Stimulated activated CD8-positive, alpha-beta memory T cell treated with anti-CD3 and anti-CD28 coated beads, Interleukin-4, amount 100 ng/mL, for 24 hours (primary cell): ENCODE data around the gene NKX2-1.
"Not testable (repeated sequence)": the region's sequence is repeated elsewhere in the genome, so short reads cannot be mapped to it uniquely, and the experiment has no call there.

Source experiments
- DNase-seq: peaks from one replicate; pipeline ENCODE4 v3.0.0-alpha.2; 2020; ENCODE audit warnings: low read depth

NKX2-1 gene

DNA sequence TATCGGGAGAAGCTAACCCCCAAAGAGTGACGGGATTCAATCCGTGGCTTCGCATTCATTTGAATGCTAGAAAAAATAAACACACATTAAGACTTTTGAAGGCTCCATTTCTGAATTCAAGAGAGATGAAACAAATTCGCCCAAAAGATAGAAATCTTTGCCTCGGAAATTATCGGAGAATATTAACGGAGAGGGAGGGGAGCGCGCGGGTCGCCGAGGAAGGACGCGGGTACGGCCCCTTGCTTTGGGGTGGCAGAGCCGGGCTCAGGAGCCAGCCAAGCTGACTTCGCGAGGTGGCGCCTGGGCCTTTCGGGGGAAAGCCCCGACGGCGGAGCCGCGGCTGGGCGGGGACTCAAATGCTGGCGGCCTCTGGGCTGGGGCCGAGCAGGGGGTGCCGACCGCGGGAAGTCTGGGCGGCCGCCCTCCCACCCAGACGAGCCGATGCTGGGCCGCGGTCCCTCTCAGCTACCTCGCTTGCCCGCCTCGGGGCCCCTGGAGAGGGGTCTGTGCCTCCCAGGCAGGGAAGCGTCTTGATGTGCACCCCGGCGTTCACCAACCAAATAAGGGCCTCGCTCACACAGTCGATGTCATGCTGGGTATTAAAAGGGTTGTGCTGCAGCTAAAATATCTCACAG is 14.7 kb downstream of the NKX2-1 start:
- no peak for DNase-seq

DNA sequence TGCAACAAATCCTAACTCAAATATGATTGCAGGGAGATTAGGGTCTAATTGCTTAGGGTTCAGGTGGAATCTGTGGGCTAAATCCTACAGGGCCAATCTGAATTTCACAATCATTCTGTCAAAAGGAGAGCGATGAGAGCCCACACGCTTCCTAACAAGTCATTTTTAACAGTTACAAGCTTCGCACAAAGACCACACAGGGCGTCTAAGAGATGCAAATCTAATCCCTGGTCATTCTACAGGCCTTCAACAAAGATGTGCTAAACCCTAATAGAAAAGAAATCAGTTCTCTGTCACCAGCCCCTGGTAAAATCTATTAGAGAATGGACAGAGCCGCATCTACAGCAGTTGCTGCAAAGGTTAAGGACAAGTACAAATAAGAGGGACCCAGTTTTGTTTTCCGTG is 15.3 kb downstream of the NKX2-1 start:
- no peak for DNase-seq

DNA sequence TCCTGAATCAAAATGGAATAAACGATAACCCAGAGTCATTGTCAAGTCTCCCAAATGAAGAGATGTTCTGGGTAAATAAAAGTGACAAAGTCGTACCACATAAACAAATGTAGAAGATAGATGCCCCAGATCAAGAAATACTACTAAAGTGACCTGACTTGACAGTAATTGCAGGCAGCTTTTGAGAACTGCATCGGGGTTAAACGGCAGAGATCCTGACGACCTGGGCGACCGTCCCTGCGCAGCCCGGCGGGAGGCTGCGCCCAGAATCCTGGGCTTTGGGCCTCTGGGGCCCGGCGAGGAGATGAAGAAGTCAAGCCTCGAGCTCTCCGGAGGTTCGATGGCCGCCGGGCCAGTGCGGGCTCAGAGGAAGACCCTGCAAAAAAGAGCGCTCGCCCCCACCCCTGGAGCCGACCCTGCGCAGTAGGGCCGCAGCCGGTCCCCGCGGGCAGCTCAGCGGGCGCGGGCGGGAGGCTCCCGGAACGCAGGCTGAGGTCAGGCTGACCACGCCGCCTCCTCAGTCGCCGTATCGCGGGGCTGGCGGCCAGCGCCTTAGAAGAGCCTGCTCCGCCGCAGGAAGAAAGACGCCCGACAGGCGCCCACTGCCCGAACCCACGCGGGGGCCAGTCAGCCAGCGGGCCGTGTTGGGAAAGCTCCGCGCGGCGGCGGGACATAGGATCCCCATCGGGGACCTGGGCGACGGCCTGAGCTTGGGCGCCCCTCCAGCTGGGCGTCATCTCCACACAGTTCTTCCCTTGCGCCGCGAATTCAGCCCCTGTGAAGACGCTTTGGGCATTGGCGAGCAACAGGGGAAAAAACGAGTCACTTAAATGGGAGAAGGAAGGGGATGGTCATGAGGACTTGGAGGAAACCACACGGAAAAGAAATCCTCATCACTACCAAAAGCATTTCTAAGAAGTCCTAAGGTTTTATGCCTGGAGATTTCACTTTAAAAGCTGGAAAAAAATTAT is 16.0 kb downstream of the NKX2-1 start:
- DNase-seq, result no peak

DNA sequence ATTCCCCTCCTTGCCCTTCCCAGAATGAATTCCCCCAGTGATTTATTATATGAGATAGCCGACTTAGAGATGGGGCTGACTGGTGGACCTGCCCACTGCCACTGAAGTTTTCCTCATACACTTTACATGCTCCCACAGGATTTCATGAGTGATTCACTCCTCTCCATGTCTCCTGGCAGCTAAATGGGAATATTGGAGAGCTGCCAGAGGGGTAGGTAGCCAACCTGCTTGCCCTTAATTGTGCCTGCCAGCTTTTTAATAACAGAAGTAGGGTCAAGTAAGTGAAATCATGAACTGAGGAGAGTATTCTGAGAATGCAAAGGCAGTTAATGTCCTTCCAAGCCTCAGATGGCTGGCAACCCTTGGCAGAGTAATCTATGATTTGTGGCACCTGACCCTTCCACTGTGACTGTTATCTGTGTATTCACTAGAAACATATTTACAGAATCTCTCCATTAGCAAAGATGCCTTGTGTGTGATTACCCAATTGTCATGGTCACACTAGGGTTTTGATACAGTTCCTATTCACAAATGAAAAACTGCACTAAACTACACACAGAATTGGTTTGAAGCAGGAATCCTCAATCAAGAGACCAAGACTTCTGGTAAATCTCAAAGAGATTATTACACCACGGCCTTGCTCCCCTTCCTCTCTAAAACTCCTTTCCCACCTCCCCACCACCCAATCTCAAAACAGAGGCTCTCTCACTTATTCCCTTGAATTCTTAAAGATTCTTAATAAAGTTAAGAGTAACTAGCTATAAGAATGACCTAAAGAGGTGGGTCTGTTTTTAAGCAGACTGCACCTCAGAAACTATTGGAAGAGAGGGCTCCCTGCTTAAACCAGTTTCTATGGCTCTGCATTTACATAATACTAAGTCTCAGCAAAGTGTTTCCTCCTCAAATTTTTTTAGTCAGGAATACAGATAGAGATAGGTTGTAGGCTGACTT is 17.2 kb downstream of the NKX2-1 start:
- no peak for DNase-seq

DNA sequence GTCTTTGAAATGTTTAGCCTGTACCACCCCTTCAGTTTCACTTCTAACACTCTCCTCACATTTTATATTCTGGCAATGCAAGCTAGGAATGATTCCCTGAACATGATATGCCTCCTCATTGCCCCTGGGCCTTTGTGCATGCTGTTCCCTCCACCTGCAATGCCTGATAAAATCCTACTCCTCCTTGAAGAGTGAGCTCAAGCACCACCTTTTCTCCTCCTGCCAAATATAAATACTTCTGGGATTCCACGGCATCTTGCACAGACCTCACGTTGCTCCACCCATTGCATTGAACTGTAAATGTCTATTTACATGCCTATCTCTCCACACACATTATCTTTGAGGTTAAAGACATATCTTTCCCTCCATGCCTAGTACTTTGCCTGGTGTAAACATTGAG is 21.1 kb downstream of the NKX2-1 start:
- DNase-seq, result no peak

DNA sequence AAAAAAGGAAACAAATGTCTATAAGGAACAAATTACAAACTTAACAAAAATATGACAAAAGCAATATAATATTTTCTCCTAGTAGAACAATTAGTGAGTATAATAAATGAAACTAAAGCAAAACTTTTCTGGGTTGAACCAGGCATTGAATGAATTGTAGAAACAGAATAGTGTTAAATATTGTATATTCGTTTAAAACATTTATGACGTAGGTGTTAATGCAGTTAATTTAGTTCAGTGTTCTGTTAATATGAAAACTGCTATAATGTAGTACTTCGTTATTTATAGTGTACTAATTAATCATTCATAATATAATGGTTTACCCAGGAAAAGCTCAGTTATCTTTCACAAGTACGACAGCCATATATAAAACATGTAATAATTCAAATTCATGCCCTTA is 23.7 kb downstream of the NKX2-1 start:
- DNase-seq, result no peak

DNA sequence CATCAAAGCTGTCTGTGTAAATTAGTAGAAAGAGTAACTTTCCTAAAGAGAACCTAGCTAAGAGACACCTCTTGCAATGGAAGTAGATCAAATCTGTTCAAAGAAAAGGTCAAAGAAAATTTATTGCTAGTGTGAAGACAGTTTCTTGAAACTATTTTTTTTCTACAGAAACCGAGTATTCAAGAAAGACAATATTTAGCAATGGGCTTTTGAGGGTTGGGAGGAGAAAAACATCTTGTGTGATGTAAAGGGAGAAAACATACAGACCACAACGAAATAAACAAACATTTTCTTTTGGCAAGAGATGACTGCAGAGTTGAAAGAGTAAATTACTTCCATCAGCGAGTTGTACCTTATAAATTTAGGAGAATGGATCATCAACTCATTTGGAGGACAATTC is 24.4 kb downstream of the NKX2-1 start:
- DNase-seq, result no peak

DNA sequence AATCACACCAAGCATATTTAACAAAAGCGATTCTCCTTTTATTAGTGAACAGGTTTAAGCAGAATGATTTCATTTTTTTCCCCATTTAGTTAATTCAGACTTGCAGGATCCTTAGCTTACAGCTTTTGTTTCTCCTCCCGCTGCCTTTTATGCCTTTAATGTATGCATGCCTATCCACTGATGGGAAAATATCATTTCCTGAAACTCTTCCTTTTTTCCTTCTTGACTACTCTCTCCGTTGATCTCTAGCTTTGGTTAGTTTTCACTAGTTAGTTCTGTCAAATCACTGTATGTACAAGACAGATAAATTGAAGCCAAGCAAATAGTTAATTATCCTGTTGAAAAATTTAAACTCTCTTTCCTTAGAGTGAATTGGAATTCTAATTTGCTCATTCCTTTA is 26.3 kb downstream of the NKX2-1 start:
- DNase-seq, result no peak

DNA sequence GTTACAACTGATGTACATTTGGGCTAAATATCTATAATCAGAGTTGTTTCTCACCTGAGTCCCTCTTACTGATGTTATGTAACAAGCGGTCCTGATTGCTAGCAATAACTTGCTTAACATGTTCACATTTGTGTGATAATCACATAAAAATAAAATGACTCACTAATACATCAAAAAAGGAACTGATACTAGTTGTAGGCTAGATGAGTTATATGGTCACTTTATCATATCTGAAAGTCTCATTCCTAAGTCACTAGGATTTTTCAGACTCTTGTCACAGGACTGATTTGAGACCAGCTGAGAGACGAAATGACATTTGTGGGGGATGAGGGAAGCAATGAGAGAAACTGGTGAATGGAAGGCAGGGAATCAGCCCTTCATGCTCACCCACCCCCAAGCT is 34.3 kb downstream of the NKX2-1 start:
- no peak for DNase-seq

DNA sequence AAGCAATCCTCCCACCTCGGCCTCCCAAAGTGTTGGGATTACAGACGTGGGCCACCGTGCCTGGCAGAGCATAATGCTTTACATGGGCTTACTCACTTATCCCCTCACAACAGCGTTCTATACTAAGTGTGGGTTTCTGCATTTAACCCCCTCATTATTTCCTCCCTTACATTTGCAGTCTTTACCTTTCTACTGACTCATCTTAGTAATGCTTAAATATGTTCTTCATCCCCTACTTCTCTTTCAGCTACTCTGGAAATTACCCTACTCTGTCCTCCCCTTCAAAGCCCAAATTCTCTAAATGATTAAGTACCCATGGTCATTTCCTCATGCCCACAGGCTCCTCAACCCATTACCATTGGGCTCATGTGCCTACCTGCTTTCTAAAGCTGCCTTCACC is 40.7 kb downstream of the NKX2-1 start:
- DNase-seq, result no peak

DNA sequence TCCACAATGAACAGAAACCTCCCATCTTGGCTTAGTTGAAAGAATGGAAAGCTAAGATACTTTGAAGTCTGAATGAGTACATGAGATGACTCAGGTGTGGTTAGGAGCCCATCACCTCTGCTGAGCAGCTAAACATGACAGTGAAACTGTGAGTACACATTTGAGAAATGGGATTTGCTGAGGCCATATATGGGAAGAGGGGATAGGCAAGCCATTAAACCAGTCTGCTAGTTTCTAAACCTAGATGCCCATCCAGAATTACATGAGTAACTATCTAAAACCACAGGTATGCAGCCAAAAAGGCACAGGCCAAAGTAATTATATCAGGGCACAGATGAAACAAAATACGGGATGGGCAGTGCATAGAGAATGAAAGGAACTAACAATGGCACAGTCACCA is 41.2 kb downstream of the NKX2-1 start:
- no peak for DNase-seq

DNA sequence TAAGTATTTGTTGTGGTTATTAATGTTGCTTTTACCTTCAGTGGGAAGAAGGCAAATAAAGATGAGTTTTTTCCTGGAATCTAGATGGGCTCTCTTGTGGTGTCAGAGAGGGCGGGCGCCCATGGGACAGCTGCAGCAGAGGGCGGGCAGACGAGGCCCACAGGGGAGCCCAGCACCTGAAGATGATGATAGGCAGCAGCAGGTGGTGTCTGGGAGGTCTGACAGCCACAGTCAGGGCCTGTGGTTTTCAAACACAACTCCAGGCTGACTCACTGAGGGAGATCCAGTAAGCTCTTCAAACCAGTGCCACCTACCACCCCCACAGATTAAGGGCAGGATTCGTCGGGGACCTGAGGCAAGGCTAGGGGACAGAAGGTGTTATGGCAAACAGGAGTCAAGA is 42.8 kb downstream of the NKX2-1 start:
- no peak for DNase-seq

DNA sequence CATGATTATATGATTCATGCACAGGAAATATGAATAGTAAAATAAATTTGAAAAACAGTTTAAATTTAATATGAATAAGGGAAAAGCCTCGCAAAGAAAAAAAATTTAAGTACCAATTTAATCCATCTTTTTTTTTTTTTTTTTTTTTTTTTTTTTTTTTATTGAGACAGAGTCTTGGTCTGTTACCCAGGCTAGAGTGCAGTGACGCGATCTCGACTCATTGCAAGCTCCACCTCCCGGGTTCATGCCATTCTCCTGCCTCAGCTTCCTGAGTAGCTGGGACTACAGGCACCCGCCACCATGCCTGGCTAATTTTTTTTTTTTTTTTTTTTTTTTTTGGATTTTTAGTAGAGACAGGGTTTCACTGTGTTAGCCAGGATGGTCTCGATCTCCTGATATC is 44.0 kb downstream of the NKX2-1 start:
- DNase-seq, result not testable (repeated sequence)

DNA sequence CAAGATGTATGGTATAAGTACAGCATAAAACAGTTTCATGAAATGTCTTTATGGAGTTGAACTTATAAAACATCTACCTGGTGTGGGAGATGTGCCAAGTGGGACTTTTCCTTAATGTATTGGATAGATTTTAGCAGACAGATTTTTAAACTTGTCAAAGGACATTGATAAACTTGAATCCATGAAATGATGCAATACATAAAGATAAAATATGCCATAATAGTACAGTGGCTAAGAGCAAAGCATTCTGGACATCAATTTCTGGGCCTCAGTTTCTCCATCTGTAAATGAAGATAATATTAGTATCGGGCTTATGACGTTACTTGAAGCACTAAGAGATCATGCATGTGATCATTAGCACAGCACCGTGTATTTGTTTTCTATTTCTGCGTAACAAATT is 45.4 kb downstream of the NKX2-1 start:
- DNase-seq, result no peak

DNA sequence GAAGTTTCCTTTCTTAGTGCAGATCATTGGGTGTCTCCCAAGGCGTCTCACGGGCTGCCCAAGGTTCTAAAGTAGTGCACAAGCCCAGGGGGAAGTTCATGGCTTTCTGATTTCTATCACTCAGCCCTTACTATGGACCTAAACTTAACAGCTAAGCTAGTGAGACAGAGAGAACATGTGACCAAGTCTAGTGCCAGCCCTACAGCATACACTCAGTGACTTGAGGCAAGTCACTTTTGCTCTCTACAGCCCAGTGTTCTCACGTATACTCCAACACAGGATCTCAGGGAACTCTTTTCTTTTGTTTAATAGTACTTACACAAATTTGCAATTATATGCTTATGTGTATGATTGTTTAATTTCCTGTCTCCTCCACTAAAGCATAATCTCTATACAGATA is 48.6 kb downstream of the NKX2-1 start:
- no peak for DNase-seq

DNA sequence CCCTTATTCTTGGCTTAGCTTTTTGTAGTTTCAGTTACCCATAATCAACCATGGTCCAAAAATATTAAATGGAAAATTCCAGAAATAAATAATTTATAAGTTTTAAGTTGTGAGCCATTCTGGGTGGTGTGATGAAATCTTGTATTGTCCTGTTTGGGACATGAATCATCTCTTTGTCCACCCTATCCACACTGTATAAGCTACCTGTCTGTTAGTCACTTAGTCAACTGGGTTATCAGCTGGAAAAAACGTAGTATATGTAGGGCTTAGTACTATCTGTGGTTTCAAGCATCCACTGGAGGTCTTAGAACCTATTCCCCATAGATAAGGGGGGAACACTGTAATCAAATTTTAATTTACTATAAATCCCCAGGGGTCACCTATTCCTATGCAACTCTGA is 52.7 kb downstream of the NKX2-1 start:
- no peak for DNase-seq
